ENCODE measurements around the gene ATP8B2.

The ATP8B2 gene

GRCh38 chr1:154348429-154349076 is 23.2 kb downstream of the ATP8B2 start:
- Histone ChIP-seq H3K4me1 (ENCODE audit: control insufficient read depth, insufficient read depth, low read length, unreplicated experiment) (peaks cover 29% of the 10 kb centered on the region), H3K27ac (ENCODE audit: low read depth, low read length) (no peak overlapping the region), H3K4me3 (ENCODE audit: low read depth, low read length) (no peak overlapping the region), H3K36me3 (ENCODE audit: insufficient read depth, low read length) (peaks cover 20% of the 10 kb centered on the region; the same call in 1 of the 2 replicates), H3K27me3 (ENCODE audit: insufficient read depth, low read length) (no peaks in the 10 kb centered on the region), H2AFZ (ENCODE audit: low read length, unreplicated experiment) (no peak overlapping the region), H3K79me2 (ENCODE audit: control insufficient read depth, insufficient read depth, low read length, unreplicated experiment) (no peaks in the 10 kb centered on the region)

GRCh38 chr1:154349121-154349520 is 23.8 kb downstream of the ATP8B2 start:
- Histone ChIP-seq H3K79me2 (ENCODE audit: control insufficient read depth, insufficient read depth, low read length, unreplicated experiment) (no peaks in the 10 kb centered on the region), H2AFZ (ENCODE audit: low read length, unreplicated experiment) (no peak overlapping the region), H3K36me3 (ENCODE audit: insufficient read depth, low read length) (peaks cover 20% of the 10 kb centered on the region; the same call in 1 of the 2 replicates), H3K27ac (ENCODE audit: low read depth, low read length) (no peak overlapping the region), H3K27me3 (ENCODE audit: insufficient read depth, low read length) (no peaks in the 10 kb centered on the region), H3K4me1 (ENCODE audit: control insufficient read depth, insufficient read depth, low read length, unreplicated experiment) (peaks cover 34% of the 10 kb centered on the region), H3K4me3 (ENCODE audit: low read depth, low read length) (no peak overlapping the region)

DNA sequence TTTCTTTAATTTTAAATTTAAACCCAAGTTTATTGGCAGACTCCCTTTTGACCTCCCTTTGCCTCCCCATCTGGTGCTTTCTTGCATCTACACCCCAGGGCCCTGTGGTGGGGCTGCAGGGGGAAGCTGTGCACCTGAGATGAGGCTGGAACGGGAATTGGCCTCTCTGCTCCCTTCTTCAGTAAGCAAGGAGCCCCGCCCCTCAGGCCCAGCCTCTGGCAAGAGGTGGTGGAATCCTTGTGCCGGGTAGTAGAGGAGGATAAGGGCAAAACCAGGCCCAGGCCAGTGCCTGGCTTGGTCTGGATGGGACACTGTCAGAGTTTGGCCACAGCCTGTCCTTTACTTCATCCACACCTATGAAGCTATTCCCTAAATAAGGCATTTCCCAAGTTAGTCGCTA is 25.1 kb downstream of the ATP8B2 start:
- Histone ChIP-seq H3K79me2 (ENCODE audit: control insufficient read depth, insufficient read depth, low read length, unreplicated experiment) (no peaks in the 10 kb centered on the region), H3K4me1 (ENCODE audit: control insufficient read depth, insufficient read depth, low read length, unreplicated experiment) (peaks cover 34% of the 10 kb centered on the region), H3K27me3 (ENCODE audit: insufficient read depth, low read length) (no peaks in the 10 kb centered on the region), H2AFZ (ENCODE audit: low read length, unreplicated experiment) (no peak overlapping the region), H3K27ac (ENCODE audit: low read depth, low read length) (no peak overlapping the region), H3K36me3 (ENCODE audit: insufficient read depth, low read length) (peaks cover 11% of the 10 kb centered on the region; the same call in 1 of the 2 replicates), H3K4me3 (ENCODE audit: low read depth, low read length) (no peak overlapping the region)

GRCh38 chr1:154351363-154352068 is 26.2 kb downstream of the ATP8B2 start:
- H3K36me3 ChIP-seq (ENCODE audit: insufficient read depth, low read length), result peaks cover 1% of the 10 kb centered on the region; the same call in 1 of the 2 replicates
- peaks cover 30% of the 10 kb centered on the region for H3K4me1 ChIP-seq (ENCODE audit: control insufficient read depth, insufficient read depth, low read length, unreplicated experiment)
- no peak overlapping the region for H3K27ac ChIP-seq (ENCODE audit: low read depth, low read length)
- H2AFZ ChIP-seq (ENCODE audit: low read length, unreplicated experiment), result no peak overlapping the region
- no peak overlapping the region for H3K4me3 ChIP-seq (ENCODE audit: low read depth, low read length)
- H3K27me3 ChIP-seq (ENCODE audit: insufficient read depth, low read length), result no peaks in the 10 kb centered on the region
- H3K79me2 ChIP-seq (ENCODE audit: control insufficient read depth, insufficient read depth, low read length, unreplicated experiment), result no peaks in the 10 kb centered on the region

DNA sequence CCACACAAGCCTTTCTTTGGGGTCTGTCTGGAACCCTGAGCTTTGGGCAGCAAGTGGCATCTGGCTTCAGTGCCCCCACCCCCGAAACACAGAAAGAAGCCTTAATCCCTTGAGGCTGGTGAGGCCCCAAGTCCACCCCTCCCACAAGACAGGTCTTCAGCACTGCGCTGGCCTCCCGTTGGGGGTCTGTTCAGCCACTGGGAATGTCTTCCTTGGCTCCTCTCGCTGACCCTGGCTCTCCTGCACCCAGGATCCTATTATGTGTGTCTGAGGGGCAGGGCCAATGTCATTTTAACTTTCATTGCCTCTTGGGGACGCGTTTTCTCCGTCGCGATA is 26.9 kb downstream of the ATP8B2 start:
- Histone ChIP-seq H3K4me3 (ENCODE audit: low read depth, low read length) (peak overlapping the region; percentile 69), H3K27me3 (ENCODE audit: insufficient read depth, low read length) (no peaks in the 10 kb centered on the region), H3K4me1 (ENCODE audit: control insufficient read depth, insufficient read depth, low read length, unreplicated experiment) (peaks cover 26% of the 10 kb centered on the region), H3K79me2 (ENCODE audit: control insufficient read depth, insufficient read depth, low read length, unreplicated experiment) (no peaks in the 10 kb centered on the region), H3K27ac (ENCODE audit: low read depth, low read length) (no peak overlapping the region), H3K36me3 (ENCODE audit: insufficient read depth, low read length) (no peaks in the 10 kb centered on the region), H2AFZ (ENCODE audit: low read length, unreplicated experiment) (peak overlapping the region; percentile 93)

DNA sequence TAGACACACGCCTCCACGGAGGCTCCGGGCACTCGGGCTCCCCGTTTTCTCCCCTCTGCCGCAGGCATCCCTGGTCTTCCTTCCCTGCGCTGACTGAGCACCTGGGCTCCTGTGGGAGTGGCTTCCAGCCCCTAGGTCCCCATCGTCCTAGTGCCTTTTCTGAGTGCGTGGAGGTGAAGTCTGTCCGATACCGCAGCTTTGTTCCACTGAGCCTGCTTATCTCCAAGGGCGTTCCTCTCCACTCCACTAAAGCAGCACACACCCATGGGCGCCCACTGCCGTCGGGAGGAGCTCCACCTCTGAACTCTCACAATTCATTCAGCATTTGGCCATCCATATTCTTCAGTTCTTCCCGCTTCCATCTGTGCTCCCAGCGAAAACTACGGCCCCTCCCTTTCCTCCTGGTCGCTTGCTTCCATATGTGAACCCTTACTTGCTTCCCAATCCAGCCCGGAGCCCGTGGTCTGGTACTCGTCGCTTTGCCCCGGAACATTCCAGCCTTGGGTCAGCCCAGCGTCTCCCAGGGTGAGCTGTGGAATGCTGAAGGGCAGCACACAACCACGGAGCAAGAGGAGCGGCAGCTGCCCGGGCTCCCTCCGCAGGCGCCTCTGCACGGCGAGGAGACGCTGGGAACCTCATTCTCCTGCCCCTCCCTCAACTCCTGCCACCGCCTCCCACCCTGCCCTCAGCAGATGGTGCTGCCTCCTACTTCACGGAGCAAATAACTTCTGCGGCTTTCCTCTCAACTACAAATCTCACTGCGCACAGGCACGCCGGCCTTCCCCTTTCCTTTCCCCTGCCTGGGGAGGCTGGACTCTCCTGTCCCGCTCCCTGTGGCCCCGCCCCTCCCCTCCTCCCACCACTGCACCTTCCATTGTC is 27.5 kb downstream of the ATP8B2 start:
- Histone ChIP-seq H3K4me3 (ENCODE audit: low read depth, low read length) (peak overlapping the region; percentile 69), H3K27me3 (ENCODE audit: insufficient read depth, low read length) (no peaks in the 10 kb centered on the region), H3K4me1 (ENCODE audit: control insufficient read depth, insufficient read depth, low read length, unreplicated experiment) (peaks cover 23% of the 10 kb centered on the region), H3K36me3 (ENCODE audit: insufficient read depth, low read length) (no peaks in the 10 kb centered on the region), H3K79me2 (ENCODE audit: control insufficient read depth, insufficient read depth, low read length, unreplicated experiment) (no peaks in the 10 kb centered on the region), H2AFZ (ENCODE audit: low read length, unreplicated experiment) (peak overlapping the region; percentile 93), H3K27ac (ENCODE audit: low read depth, low read length) (peak overlapping the region; percentile 28; the same call in 1 of the 2 replicates)

- Histone ChIP-seq H3K27me3 (ENCODE audit: insufficient read depth, low read length) (no peaks in the 10 kb centered on the region), H3K4me1 (ENCODE audit: control insufficient read depth, insufficient read depth, low read length, unreplicated experiment) (peaks cover 19% of the 10 kb centered on the region), H3K27ac (ENCODE audit: low read depth, low read length) (no peak overlapping the region), H3K4me3 (ENCODE audit: low read depth, low read length) (peak overlapping the region; percentile 69), H3K36me3 (ENCODE audit: insufficient read depth, low read length) (no peaks in the 10 kb centered on the region), H2AFZ (ENCODE audit: low read length, unreplicated experiment) (no peak overlapping the region), H3K79me2 (ENCODE audit: control insufficient read depth, insufficient read depth, low read length, unreplicated experiment) (no peaks in the 10 kb centered on the region)
Observed at GRCh38 chr1:154353460-154353904, 28.2 kb downstream of the ATP8B2 start.

- no peaks in the 10 kb centered on the region for H3K36me3 ChIP-seq (ENCODE audit: insufficient read depth, low read length)
- H3K27ac ChIP-seq (ENCODE audit: low read depth, low read length), result no peak overlapping the region
- H3K27me3 ChIP-seq (ENCODE audit: insufficient read depth, low read length), result no peaks in the 10 kb centered on the region
- H3K4me1 ChIP-seq (ENCODE audit: control insufficient read depth, insufficient read depth, low read length, unreplicated experiment), result peaks cover 19% of the 10 kb centered on the region
- no peaks in the 10 kb centered on the region for H3K79me2 ChIP-seq (ENCODE audit: control insufficient read depth, insufficient read depth, low read length, unreplicated experiment)
- H2AFZ ChIP-seq (ENCODE audit: low read length, unreplicated experiment), result no peak overlapping the region
- H3K4me3 ChIP-seq (ENCODE audit: low read depth, low read length), result no peak overlapping the region
Observed at GRCh38 chr1:154353966-154354365, 28.6 kb downstream of the ATP8B2 start.

DNA sequence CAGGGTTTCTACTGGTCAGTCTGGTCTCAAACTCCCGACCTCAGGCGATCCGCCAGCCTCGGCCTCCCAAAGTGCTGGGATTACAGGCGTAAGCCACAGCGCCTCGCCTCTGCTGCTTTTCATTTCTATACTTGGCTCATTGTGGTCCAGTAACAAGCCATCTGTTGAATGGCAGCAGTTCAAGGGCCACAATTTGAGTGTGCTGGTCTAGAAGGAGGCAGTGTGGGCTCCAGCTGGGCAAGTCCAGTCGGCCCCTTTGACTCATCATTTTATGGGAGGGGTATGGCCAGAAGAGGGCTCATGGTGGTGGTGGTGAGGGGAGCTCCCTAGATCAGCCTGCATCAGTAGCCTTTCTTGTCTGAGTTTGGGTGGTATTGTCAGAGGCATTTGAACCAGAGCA is 33.2 kb downstream of the ATP8B2 start:
- Histone ChIP-seq H3K4me3 (ENCODE audit: low read depth, low read length) (no peak overlapping the region), H3K36me3 (ENCODE audit: insufficient read depth, low read length) (no peaks in the 10 kb centered on the region), H3K27me3 (ENCODE audit: insufficient read depth, low read length) (no peaks in the 10 kb centered on the region), H3K79me2 (ENCODE audit: control insufficient read depth, insufficient read depth, low read length, unreplicated experiment) (no peaks in the 10 kb centered on the region), H3K27ac (ENCODE audit: low read depth, low read length) (no peak overlapping the region), H2AFZ (ENCODE audit: low read length, unreplicated experiment) (no peak overlapping the region), H3K4me1 (ENCODE audit: control insufficient read depth, insufficient read depth, low read length, unreplicated experiment) (peaks cover 5% of the 10 kb centered on the region)

- Histone ChIP-seq H2AFZ (ENCODE audit: low read length, unreplicated experiment) (no peak overlapping the region), H3K36me3 (ENCODE audit: insufficient read depth, low read length) (no peaks in the 10 kb centered on the region), H3K79me2 (ENCODE audit: control insufficient read depth, insufficient read depth, low read length, unreplicated experiment) (no peaks in the 10 kb centered on the region), H3K27ac (ENCODE audit: low read depth, low read length) (no peak overlapping the region), H3K4me3 (ENCODE audit: low read depth, low read length) (no peak overlapping the region), H3K4me1 (ENCODE audit: control insufficient read depth, insufficient read depth, low read length, unreplicated experiment) (no peaks in the 10 kb centered on the region), H3K27me3 (ENCODE audit: insufficient read depth, low read length) (no peaks in the 10 kb centered on the region)
Observed at GRCh38 chr1:154360288-154360687, 35.0 kb downstream of the ATP8B2 start.
